ENCODE measurements around the gene MKX. TPM values are rescaled to one million over a fixed set of nuclear protein-coding genes. Genes with fewer than 3 reads are reported as not detected.
"Not testable (repeated sequence)": the region's sequence is repeated elsewhere in the genome, so short reads cannot be mapped to it uniquely, and the experiment has no call there.

The MKX gene
- polyA plus RNA-seq, 4 donors = 0.25 to 0.31 (median 0.27) TPM; not detected in 1

DNA sequence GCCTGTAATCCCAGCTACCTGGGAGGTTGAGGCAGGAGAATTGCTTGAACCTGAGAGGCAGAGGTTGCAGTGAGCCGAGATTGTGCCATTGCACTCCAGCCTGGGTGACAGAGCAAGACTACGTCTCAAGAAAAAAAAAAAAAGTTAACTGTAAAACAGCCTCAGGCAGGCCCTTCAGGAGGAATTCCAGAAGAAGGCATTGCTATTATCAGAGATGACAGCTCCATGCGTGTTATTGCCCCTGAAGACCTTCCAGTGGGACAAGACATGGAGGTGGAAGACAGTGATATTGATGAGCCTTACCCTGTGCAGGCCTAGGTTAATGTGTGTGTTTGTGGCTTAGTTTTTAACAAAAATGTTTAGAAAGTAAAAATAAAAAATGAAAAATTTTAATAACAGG is 63.8 kb downstream of the MKX start:
- H3K9me3 ChIP-seq (ENCODE audit: control insufficient read depth in 2 of 2, insufficient read depth in 1 of 2, low read depth in 1 of 2, low read length in 1 of 2); H3K27me3 ChIP-seq (ENCODE audit: control insufficient read depth in 3 of 3, insufficient read depth in 3 of 3, low read length in 3 of 3); H3K36me3 ChIP-seq (ENCODE audit: control insufficient read depth in 3 of 3, insufficient read depth in 2 of 3, low read depth in 1 of 3, low read length in 3 of 3); FAIRE-seq; H3K4me3 ChIP-seq (ENCODE audit: low read depth in 1 of 3, low read length in 3 of 3); DNase-seq; H3K4me1 ChIP-seq (ENCODE audit: control insufficient read depth in 3 of 3, insufficient read depth in 2 of 3, low read depth in 1 of 3, low read length in 2 of 3); H3K27ac ChIP-seq (ENCODE audit: low read depth in 1 of 3, low read length in 2 of 3): not testable (repeated sequence)
- WGBS, 3 donors = 81 to 87% (median 84%) methylated on average over 3 of the region's 3 CpGs

DNA sequence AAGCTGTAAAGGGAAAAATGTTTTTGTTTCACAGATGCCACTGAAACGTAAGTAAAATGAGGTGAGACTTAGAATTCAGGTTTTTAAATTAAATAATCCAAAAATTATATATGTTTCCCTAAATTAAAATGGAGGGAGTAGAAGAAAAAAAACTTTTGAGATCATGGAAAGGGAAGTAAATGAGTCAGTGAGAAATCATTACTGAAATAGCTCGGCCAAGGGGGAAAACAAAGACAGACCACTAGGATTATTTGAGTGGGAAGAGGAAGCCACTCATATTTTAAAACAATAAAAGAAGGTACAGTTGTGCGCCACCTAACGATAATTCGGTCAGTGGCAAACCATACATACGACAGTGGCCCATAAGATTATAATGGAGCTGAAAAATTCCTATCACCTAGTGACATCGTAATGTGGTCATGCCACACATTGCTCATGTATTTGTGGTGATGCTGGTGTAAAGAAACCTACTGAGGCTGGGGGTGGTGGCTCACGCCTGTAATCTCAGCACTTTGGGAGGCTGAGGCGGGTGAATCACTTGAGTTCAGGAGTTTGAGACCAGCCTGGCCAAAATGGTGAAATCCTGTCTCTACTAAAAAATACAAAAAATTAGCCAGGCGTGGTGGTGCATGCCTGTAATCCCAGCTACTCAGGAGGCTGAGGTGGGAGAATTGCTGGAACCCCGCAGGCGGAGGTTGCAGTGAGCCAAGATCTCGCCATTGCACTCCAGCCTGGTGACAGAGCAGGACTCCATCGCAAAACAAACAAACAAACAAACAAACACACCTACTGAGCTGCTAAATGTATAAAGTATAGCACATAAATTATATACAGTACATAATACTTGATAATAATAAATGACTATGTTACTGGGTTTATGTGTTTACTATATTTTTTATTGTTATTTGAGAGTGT is 64.7 kb downstream of the MKX start:
- 84 to 86% (median 86%) methylated on average over 14 of the region's 14 CpGs for WGBS, 3 donors
- Histone ChIP-seq H3K4me3 (ENCODE audit: low read depth in 1 of 3, low read length in 3 of 3) (no peak overlapping the region), H3K36me3 (ENCODE audit: control insufficient read depth in 3 of 3, insufficient read depth in 2 of 3, low read depth in 1 of 3, low read length in 3 of 3) (no peaks in the 10 kb centered on the region), H3K4me1 (ENCODE audit: control insufficient read depth in 3 of 3, insufficient read depth in 2 of 3, low read depth in 1 of 3, low read length in 2 of 3) (no peaks in the 10 kb centered on the region), H3K27ac (ENCODE audit: low read depth in 1 of 3, low read length in 2 of 3) (no peak overlapping the region), H3K27me3 (ENCODE audit: control insufficient read depth in 3 of 3, insufficient read depth in 3 of 3, low read length in 3 of 3) (peaks cover 0 to 3% (median 0%) of the 10 kb centered on the region in 3 donors), H3K9me3 (ENCODE audit: control insufficient read depth in 2 of 2, insufficient read depth in 1 of 2, low read depth in 1 of 2, low read length in 1 of 2) (no peaks in the 10 kb centered on the region)
- DNase-seq (no peak), FAIRE-seq (no peak)

DNA sequence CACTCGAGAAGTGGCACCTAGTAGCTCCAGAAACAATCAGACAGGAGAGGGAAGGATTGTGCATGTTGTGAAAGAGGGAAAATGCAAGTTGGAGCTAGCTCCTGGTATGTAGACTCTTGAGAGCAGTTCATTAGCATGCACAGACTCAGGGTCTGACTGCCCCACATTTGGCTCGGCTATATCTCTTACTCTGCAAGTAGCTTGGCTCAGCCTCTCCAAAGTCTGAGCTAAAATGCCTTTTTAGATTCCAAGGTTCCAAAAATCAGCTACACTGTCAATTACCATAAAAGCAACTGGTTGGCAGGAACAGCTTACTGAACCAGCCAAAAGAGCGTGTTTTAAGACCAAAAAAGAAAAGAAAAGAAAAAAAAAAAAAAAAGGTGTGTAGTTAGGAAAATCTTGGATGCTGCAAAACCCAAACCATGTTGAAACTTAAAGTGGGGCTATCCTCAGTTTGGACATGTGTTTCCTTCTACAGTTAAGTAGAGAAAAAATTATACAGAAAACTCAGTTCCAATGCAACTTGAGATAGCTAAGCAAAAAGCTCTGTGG is 65.5 kb downstream of the MKX start:
- H3K4me3 ChIP-seq (ENCODE audit: low read depth in 1 of 3, low read length in 3 of 3) = no peak overlapping the region
- H3K36me3 ChIP-seq (ENCODE audit: control insufficient read depth in 3 of 3, insufficient read depth in 2 of 3, low read depth in 1 of 3, low read length in 3 of 3) = no peaks in the 10 kb centered on the region
- H3K27ac ChIP-seq (ENCODE audit: low read depth in 1 of 3, low read length in 2 of 3) = no peak overlapping the region
- peaks cover 0 to 3% (median 0%) of the 10 kb centered on the region in 3 donors for H3K27me3 ChIP-seq (ENCODE audit: control insufficient read depth in 3 of 3, insufficient read depth in 3 of 3, low read length in 3 of 3)
- 56 to 68% (median 66%) methylated on average over 3 of the region's 3 CpGs for WGBS, 3 donors
- FAIRE-seq (no peak), DNase-seq (no peak)
- no peaks in the 10 kb centered on the region for H3K9me3 ChIP-seq (ENCODE audit: control insufficient read depth in 2 of 2, insufficient read depth in 1 of 2, low read depth in 1 of 2, low read length in 1 of 2)
- H3K4me1 ChIP-seq (ENCODE audit: control insufficient read depth in 3 of 3, insufficient read depth in 2 of 3, low read depth in 1 of 3, low read length in 2 of 3) = no peaks in the 10 kb centered on the region

DNA sequence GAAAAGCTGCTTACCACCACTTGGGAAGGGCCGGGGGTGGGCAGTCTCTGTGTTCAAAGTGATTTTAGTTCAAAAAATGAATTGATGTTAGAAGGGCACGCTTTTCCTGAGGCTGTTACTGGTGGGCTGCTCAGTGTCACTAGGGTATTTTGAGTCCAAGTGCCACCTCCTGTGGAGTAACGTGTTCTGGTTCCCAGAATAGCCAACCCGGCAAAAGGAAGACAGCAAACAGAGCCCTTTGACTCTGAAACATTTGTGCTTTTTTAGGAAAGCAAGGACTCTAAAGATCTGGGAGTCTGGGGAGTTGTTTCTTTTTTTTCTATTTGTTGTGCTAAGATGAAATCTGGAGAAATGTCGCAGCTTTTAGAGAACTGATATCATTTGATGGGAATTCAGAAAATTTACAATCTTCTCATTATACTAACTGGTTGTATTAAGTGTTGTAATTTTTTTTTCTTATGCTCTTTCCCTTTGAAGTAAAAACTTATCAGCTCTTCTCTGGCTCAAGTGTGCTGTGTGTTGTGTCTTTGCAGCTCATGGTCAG is 66.2 kb downstream of the MKX start:
- H3K36me3 ChIP-seq (ENCODE audit: control insufficient read depth in 3 of 3, insufficient read depth in 2 of 3, low read depth in 1 of 3, low read length in 3 of 3) = no peaks in the 10 kb centered on the region
- WGBS, 3 donors = 57 to 67% (median 61%) methylated on average over 5 of the region's 5 CpGs
- DNase-seq (no peak), FAIRE-seq (no peak)
- no peak overlapping the region for H3K27ac ChIP-seq (ENCODE audit: low read depth in 1 of 3, low read length in 2 of 3)
- no peaks in the 10 kb centered on the region for H3K4me1 ChIP-seq (ENCODE audit: control insufficient read depth in 3 of 3, insufficient read depth in 2 of 3, low read depth in 1 of 3, low read length in 2 of 3)
- peaks cover 0 to 3% (median 0%) of the 10 kb centered on the region in 3 donors for H3K27me3 ChIP-seq (ENCODE audit: control insufficient read depth in 3 of 3, insufficient read depth in 3 of 3, low read length in 3 of 3)
- H3K4me3 ChIP-seq (ENCODE audit: low read depth in 1 of 3, low read length in 3 of 3) = no peak overlapping the region
- no peaks in the 10 kb centered on the region for H3K9me3 ChIP-seq (ENCODE audit: control insufficient read depth in 2 of 2, insufficient read depth in 1 of 2, low read depth in 1 of 2, low read length in 1 of 2)

DNA sequence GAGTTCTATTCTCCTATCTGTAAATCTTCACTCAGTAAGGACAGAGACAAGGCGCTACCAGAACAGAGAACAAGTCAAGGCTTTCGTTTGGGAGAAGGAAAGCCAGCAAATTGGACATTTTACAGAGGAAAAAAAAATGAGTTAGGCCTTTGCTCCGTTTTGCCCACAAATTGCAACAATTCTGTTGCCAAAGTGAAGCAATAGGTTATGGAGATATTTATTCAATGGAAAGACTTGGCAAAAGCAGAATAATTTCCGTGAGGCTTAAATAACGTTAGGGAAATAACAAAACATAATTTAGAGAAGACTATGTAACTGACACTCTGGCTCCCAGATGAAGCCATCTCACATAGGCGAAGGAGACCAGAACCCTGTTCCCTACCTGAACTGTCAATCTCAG is 67.5 kb downstream of the MKX start:
- Histone ChIP-seq H3K27ac (ENCODE audit: low read depth in 1 of 3, low read length in 2 of 3) (no peak overlapping the region), H3K4me1 (ENCODE audit: control insufficient read depth in 3 of 3, insufficient read depth in 2 of 3, low read depth in 1 of 3, low read length in 2 of 3) (no peaks in the 10 kb centered on the region), H3K27me3 (ENCODE audit: control insufficient read depth in 3 of 3, insufficient read depth in 3 of 3, low read length in 3 of 3) (peaks cover 0 to 3% (median 0%) of the 10 kb centered on the region in 3 donors), H3K4me3 (ENCODE audit: low read depth in 1 of 3, low read length in 3 of 3) (no peak overlapping the region), H3K36me3 (ENCODE audit: control insufficient read depth in 3 of 3, insufficient read depth in 2 of 3, low read depth in 1 of 3, low read length in 3 of 3) (no peaks in the 10 kb centered on the region), H3K9me3 (ENCODE audit: control insufficient read depth in 2 of 2, insufficient read depth in 1 of 2, low read depth in 1 of 2, low read length in 1 of 2) (no peaks in the 10 kb centered on the region)
- FAIRE-seq (no peak), DNase-seq (no peak)
- WGBS, 3 donors = 60 to 74% (median 63%) methylated on average over 6 of the region's 6 CpGs

DNA sequence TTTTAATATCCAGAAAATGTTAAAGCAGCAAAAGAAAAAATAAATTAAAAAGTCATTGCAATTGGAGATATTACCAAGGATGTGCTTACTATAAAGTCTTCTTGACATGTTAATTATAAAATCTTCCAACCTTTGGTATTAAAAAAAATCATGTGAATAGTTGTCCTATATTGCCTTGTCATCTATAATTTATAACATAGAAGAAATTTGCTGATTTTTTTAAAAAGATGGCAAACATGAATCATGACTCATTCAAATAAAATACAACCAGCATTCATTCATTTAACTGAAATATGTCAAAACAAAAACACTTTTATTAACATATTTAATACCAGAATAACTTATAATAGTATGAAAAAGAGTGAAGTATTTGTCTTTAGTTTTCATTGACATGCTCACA is 72.6 kb downstream of the MKX start:
- no peak for FAIRE-seq

DNA sequence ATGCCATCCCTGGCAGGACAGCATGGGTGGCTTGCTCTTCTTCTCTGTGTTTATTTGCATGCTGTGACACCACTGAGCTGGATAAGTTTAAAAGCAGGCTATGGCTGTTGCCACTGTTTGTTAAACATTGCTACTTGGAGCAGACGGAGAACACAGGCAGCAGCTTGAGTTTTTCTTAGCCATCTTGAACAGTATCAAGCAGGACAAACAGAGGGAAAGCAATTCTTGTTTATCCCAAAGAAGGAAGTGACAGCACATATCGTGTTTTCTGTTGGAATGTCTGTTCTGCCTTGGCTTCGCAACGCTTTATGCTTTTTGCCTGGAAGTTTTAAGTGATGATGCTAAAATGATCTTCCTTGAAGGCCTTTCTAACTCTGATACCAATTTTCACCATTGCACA is 73.8 kb downstream of the MKX start:
- WGBS, 3 donors = 67 to 75% (median 74%) methylated on average over 4 of the region's 4 CpGs

More for the DNA sequence above, 72.6 kb downstream of the MKX start:
- Histone ChIP-seq H3K4me3 (ENCODE audit: low read depth in 1 of 3, low read length in 3 of 3) (no peak overlapping the region), H3K4me1 (ENCODE audit: control insufficient read depth in 3 of 3, insufficient read depth in 2 of 3, low read depth in 1 of 3, low read length in 2 of 3) (no peaks in the 10 kb centered on the region), H3K27me3 (ENCODE audit: control insufficient read depth in 3 of 3, insufficient read depth in 3 of 3, low read length in 3 of 3) (no peaks in the 10 kb centered on the region), H3K36me3 (ENCODE audit: control insufficient read depth in 3 of 3, insufficient read depth in 2 of 3, low read depth in 1 of 3, low read length in 3 of 3) (no peaks in the 10 kb centered on the region), H3K9me3 (ENCODE audit: control insufficient read depth in 2 of 2, insufficient read depth in 1 of 2, low read depth in 1 of 2, low read length in 1 of 2) (no peaks in the 10 kb centered on the region), H3K27ac (ENCODE audit: low read depth in 1 of 3, low read length in 2 of 3) (no peak overlapping the region)
- DNase-seq = no peak

DNA sequence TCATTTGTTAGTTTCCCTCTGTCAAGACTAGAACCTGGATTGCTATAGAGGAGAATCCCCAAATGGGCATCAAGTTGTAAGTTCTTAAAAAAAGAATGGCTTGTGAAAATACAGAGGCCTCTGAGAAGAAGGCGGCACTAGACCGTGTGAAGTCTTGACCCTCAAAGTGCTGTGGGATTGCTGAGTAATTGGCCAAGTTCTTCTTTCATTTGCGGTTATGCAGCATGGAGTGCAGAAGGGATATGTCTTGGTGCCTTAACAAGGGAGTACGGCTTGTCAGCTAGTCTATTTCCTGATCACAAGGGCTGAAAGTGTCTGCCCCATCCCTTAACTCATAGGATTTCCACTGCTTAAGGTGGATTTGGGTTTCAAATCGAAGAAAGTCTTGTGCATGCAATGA is 81.2 kb downstream of the MKX start:
- H3K9me3 ChIP-seq (ENCODE audit: control insufficient read depth in 2 of 2, insufficient read depth in 1 of 2, low read depth in 1 of 2, low read length in 1 of 2) = no peaks in the 10 kb centered on the region
- WGBS, 3 donors = 80 to 87% (median 81%) methylated on average over 5 of the region's 5 CpGs
- FAIRE-seq (no peak), DNase-seq (no peak)
- no peaks in the 10 kb centered on the region for H3K27me3 ChIP-seq (ENCODE audit: control insufficient read depth in 3 of 3, insufficient read depth in 3 of 3, low read length in 3 of 3)
- no peaks in the 10 kb centered on the region for H3K36me3 ChIP-seq (ENCODE audit: control insufficient read depth in 3 of 3, insufficient read depth in 2 of 3, low read depth in 1 of 3, low read length in 3 of 3)
- no peak overlapping the region for H3K4me3 ChIP-seq (ENCODE audit: low read depth in 1 of 3, low read length in 3 of 3)
- H3K27ac ChIP-seq (ENCODE audit: low read depth in 1 of 3, low read length in 2 of 3) = no peak overlapping the region
- H3K4me1 ChIP-seq (ENCODE audit: control insufficient read depth in 3 of 3, insufficient read depth in 2 of 3, low read depth in 1 of 3, low read length in 2 of 3) = no peaks in the 10 kb centered on the region

More for the DNA sequence above, 73.8 kb downstream of the MKX start:
- no peak for FAIRE-seq
- Histone ChIP-seq H3K4me1 (ENCODE audit: control insufficient read depth in 3 of 3, insufficient read depth in 2 of 3, low read depth in 1 of 3, low read length in 2 of 3) (no peaks in the 10 kb centered on the region), H3K27me3 (ENCODE audit: control insufficient read depth in 3 of 3, insufficient read depth in 3 of 3, low read length in 3 of 3) (no peaks in the 10 kb centered on the region), H3K4me3 (ENCODE audit: low read depth in 1 of 3, low read length in 3 of 3) (no peak overlapping the region), H3K36me3 (ENCODE audit: control insufficient read depth in 3 of 3, insufficient read depth in 2 of 3, low read depth in 1 of 3, low read length in 3 of 3) (no peaks in the 10 kb centered on the region), H3K9me3 (ENCODE audit: control insufficient read depth in 2 of 2, insufficient read depth in 1 of 2, low read depth in 1 of 2, low read length in 1 of 2) (no peaks in the 10 kb centered on the region), H3K27ac (ENCODE audit: low read depth in 1 of 3, low read length in 2 of 3) (no peak overlapping the region)
- no peak for DNase-seq
